ENCODE results near the gene FIGN.

- TF ChIP-seq POLR2A (IDR thresholded peaks at IDR 0.05) (no peak), CTCF (IDR thresholded peaks at IDR 0.05) (no peak)
These were observed 3.1 kb downstream of the FIGN start for GRCh38 chr2:163732727-163733126.
